H1 (cell line): ENCODE measurements around the gene CACNA1B. TPM values are rescaled to one million over a fixed set of nuclear protein-coding genes. Genes with fewer than 3 reads are reported as not detected.

ENCODE experiments used
- CTCF ChIA-PET: fragments of 300-600 bp; sonication (Branson Sonifier 250); formaldehyde crosslinking; loops from one replicate; lab custom pipeline; 2021; ENCODE audit not compliant: partially characterized antibody; lab: Charles Lee
- POLR2A ChIA-PET: fragments of 300-600 bp; sonication (Branson Sonifier 250); formaldehyde crosslinking; loops from one replicate; lab custom pipeline; 2021; ENCODE audit warnings: inconsistent platforms; ENCODE audit not compliant: partially characterized antibody; lab: Charles Lee
- DNase-seq, 2 experiments: peaks; one replicate each; pipeline versions ENCODE4 v3.0.0 to v3.0.0-alpha.2; 2010 to 2022; ENCODE audit warnings: low spot score in 2 of 2, low read depth in 1 of 2, mixed read lengths in 1 of 2
- FAIRE-seq: peaks from 2 replicates; lab custom pipeline; 2011; peaks lifted over from hg19 to GRCh38; lab: Jason Lieb, UNC
- H2AFZ ChIP-seq: 2 replicates; pipeline ENCODE4 v1.8.1; 2012; ENCODE audit warnings: low read length, inconsistent platforms
- H2AK5ac ChIP-seq: 2 replicates; pipeline ENCODE4 v1.6.1; 2013; ENCODE audit warnings: low read depth, low read length
- H2BK120ac ChIP-seq: replicated peaks from 2 replicates; pipeline ENCODE3; 2013; ENCODE audit warnings: low read depth, low read length, inconsistent platforms
- H2BK12ac ChIP-seq: 2 replicates; pipeline ENCODE4 v1.6.1; 2013; ENCODE audit warnings: low read depth, low read length
- H2BK15ac ChIP-seq: 2 replicates; pipeline ENCODE4 v1.6.1; 2013; ENCODE audit warnings: low read length
- H2BK20ac ChIP-seq: 2 replicates; pipeline ENCODE4 v1.6.1; 2013; ENCODE audit warnings: low read length
- H2BK5ac ChIP-seq: 2 replicates; pipeline ENCODE4 v1.6.1; 2013; ENCODE audit warnings: low read depth, low read length
- H3K14ac ChIP-seq: 2 replicates; pipeline ENCODE4 v1.6.1; 2013; ENCODE audit warnings: inconsistent platforms; ENCODE audit not compliant: insufficient read length
- H3K18ac ChIP-seq: 2 replicates; pipeline ENCODE4 v1.6.1; 2013; ENCODE audit warnings: low read length; ENCODE audit errors: extremely low read depth
- H3K23ac ChIP-seq: 2 replicates; pipeline ENCODE4 v1.6.1; 2013; ENCODE audit warnings: inconsistent platforms; ENCODE audit not compliant: insufficient read length
- H3K23me2 ChIP-seq: 2 replicates; pipeline ENCODE4 v1.6.1; 2013; ENCODE audit warnings: low read depth, low read length
- H3K27ac ChIP-seq: 2 replicates; pipeline ENCODE4 v1.6.1; 2011; ENCODE audit warnings: low read depth, low read length, inconsistent platforms
- H3K27me3 ChIP-seq, 4 experiments: replicated peaks in 1 of 4; 1 replicate in 1 of 4; 2 replicates in 3 of 4; pipeline versions ENCODE4 v1.6.1 to v1.8.1; 2011 to 2013; ENCODE audit warnings: low read length in 3 of 4, mild to moderate bottlenecking in 3 of 4, inconsistent platforms in 2 of 4, mixed read lengths in 2 of 4, moderate library complexity in 1 of 4; ENCODE audit not compliant: control insufficient read depth in 3 of 4, insufficient read depth in 3 of 4; ENCODE audit errors: extremely low read depth in 1 of 4
- H3K36me3 ChIP-seq, 4 experiments: 2 replicates each; pipeline versions ENCODE4 v1.6.1 to v1.8.1; 2011 to 2013; ENCODE audit warnings: mild to moderate bottlenecking in 4 of 4, low read length in 3 of 4, moderate library complexity in 2 of 4, control low read depth in 1 of 4, inconsistent platforms in 1 of 4; ENCODE audit not compliant: insufficient read depth in 4 of 4, control insufficient read depth in 2 of 4
- H3K4ac ChIP-seq: replicated peaks from 2 replicates; pipeline ENCODE3; 2013; ENCODE audit warnings: low read length, low read depth, mixed read lengths, inconsistent platforms; ENCODE audit not compliant: insufficient read length
- H3K4me1 ChIP-seq, 4 experiments: replicated peaks in 1 of 4; 1 replicate in 1 of 4; 2 replicates in 3 of 4; pipeline versions ENCODE4 v1.6.1 to v1.8.1; 2011 to 2013; ENCODE audit warnings: low read length in 3 of 4, inconsistent platforms in 2 of 4, mixed read lengths in 1 of 4; ENCODE audit not compliant: insufficient read depth in 4 of 4, control insufficient read depth in 3 of 4
- H3K4me2 ChIP-seq, 2 experiments: 2 replicates each; pipeline versions ENCODE4 v1.6.1 to v1.8.1; 2011 to 2013; ENCODE audit warnings: low read depth in 2 of 2, low read length in 2 of 2, control low read depth in 1 of 2, inconsistent platforms in 1 of 2, mild to moderate bottlenecking in 1 of 2; ENCODE audit not compliant: insufficient read depth in 1 of 2
- H3K4me3 ChIP-seq, 4 experiments: fragments of 200-600, 300-600 bp in 1 of 4; sonication (generic), shearing (Covaris generic), sonication (Bioruptor Twin) in 1 of 4; 2 replicates each; pipeline versions ENCODE4 v1.5.1 to v1.8.1; 2011 to 2016; ENCODE audit warnings: low read length in 4 of 4, low read depth in 3 of 4, control low read depth in 2 of 4, inconsistent platforms in 2 of 4, mild to moderate bottlenecking in 2 of 4, mixed read lengths in 1 of 4, moderate library complexity in 1 of 4; ENCODE audit not compliant: insufficient read depth in 2 of 4; ENCODE audit errors: extremely low read depth in 1 of 4
- H3K56ac ChIP-seq: replicated peaks from 2 replicates; pipeline ENCODE3; 2013; ENCODE audit warnings: low read depth, mild to moderate bottlenecking, mixed read lengths, low read length, inconsistent platforms; ENCODE audit not compliant: insufficient read length
- H3K79me1 ChIP-seq: 2 replicates; pipeline ENCODE4 v1.6.1; 2013; ENCODE audit warnings: low read depth, low read length, control low read depth
- H3K79me2 ChIP-seq, 2 experiments: 2 replicates each; pipeline versions ENCODE4 v1.6.1 to v1.8.1; 2012 to 2013; ENCODE audit warnings: low read length in 2 of 2, mild to moderate bottlenecking in 2 of 2, inconsistent platforms in 1 of 2; ENCODE audit not compliant: insufficient read depth in 2 of 2, control insufficient read depth in 1 of 2
- H3K9ac ChIP-seq, 4 experiments: replicated peaks in 1 of 4; 1 replicate in 1 of 4; 2 replicates in 3 of 4; pipeline versions ENCODE4 v1.6.1 to v1.8.1; 2011 to 2013; ENCODE audit warnings: low read depth in 3 of 4, low read length in 3 of 4, control low read depth in 2 of 4, mild to moderate bottlenecking in 2 of 4, moderate library complexity in 2 of 4, inconsistent platforms in 1 of 4; ENCODE audit errors: extremely low read depth in 1 of 4
- H3K9me3 ChIP-seq, 2 experiments: 2 replicates each; pipeline versions ENCODE4 v1.6.1 to v1.8.1; 2012 to 2013; ENCODE audit warnings: mild to moderate bottlenecking in 2 of 2, moderate library complexity in 2 of 2, control low read depth in 1 of 2, inconsistent platforms in 1 of 2, low read depth in 1 of 2, low read length in 1 of 2, mixed read lengths in 1 of 2; ENCODE audit not compliant: insufficient read depth in 2 of 2
- H4K20me1 ChIP-seq, 2 experiments: replicated peaks in 1 of 2; 2 replicates each; pipeline versions ENCODE3 to v1.8.1; 2011 to 2013; ENCODE audit warnings: inconsistent platforms in 2 of 2, low read length in 2 of 2, mild to moderate bottlenecking in 1 of 2; ENCODE audit not compliant: insufficient read depth in 2 of 2, control insufficient read depth in 1 of 2
- H4K5ac ChIP-seq: 2 replicates; pipeline ENCODE4 v1.6.1; 2013; ENCODE audit warnings: low read length, low read depth, mixed read lengths, inconsistent platforms; ENCODE audit not compliant: insufficient read length
- H4K8ac ChIP-seq: 2 replicates; pipeline ENCODE4 v1.8.0; 2013; ENCODE audit warnings: mild to moderate bottlenecking, moderate library complexity, low read length, inconsistent platforms; ENCODE audit not compliant: insufficient read depth; ENCODE audit errors: extremely low read depth
- H4K91ac ChIP-seq: replicated peaks from 2 replicates; pipeline ENCODE3; 2013; ENCODE audit warnings: low read length, mixed read lengths, inconsistent platforms; ENCODE audit not compliant: insufficient read length
- ATF3 ChIP-seq: IDR thresholded peaks from 2 replicates; pipeline ENCODE4 v1.6.1; 2011; ENCODE audit warnings: low read depth, mild to moderate bottlenecking, low read length; ENCODE audit not compliant: insufficient read depth
- CTBP2 ChIP-seq: IDR thresholded peaks from 2 replicates; pipeline ENCODE4 v1.7.0; 2011; ENCODE audit warnings: borderline replicate concordance, mild to moderate bottlenecking, moderate library complexity, mixed read lengths, low read length; ENCODE audit not compliant: insufficient read depth, insufficient read length
- EP300 ChIP-seq, 2 experiments: IDR thresholded peaks; 1 replicate in 1 of 2; 2 replicates in 1 of 2; pipeline ENCODE4 v1.6.1; 2011 to 2012; ENCODE audit warnings: low read depth in 2 of 2, low read length in 2 of 2, mild to moderate bottlenecking in 2 of 2, borderline replicate concordance in 1 of 2, inconsistent platforms in 1 of 2, moderate library complexity in 1 of 2
- FOSL1 ChIP-seq: IDR thresholded peaks from 2 replicates; pipeline ENCODE4 v1.6.1; 2011; ENCODE audit warnings: mild to moderate bottlenecking, low read depth, low read length, moderate library complexity; ENCODE audit not compliant: insufficient read depth
- JUND ChIP-seq: IDR thresholded peaks from 2 replicates; pipeline ENCODE4 v1.6.1; 2011; ENCODE audit warnings: mild to moderate bottlenecking, improper control_type of control experiment, low read length
- PHF8 ChIP-seq: fragments of 200-600 bp; sonication (generic); conservative IDR thresholded peaks from 2 replicates; pipeline ENCODE4 v1.7.1; 2012; ENCODE audit warnings: low read depth, mild to moderate bottlenecking, inconsistent platforms, low read length, moderate library complexity
- POLR2A ChIP-seq, 2 experiments: IDR thresholded peaks; 1 replicate in 1 of 2; 2 replicates in 1 of 2; pipeline ENCODE4 v1.6.1; 2011; ENCODE audit warnings: low read depth in 2 of 2, low read length in 2 of 2, mild to moderate bottlenecking in 2 of 2; ENCODE audit errors: control extremely low read depth in 1 of 2
- POLR2AphosphoS5 ChIP-seq: IDR thresholded peaks from 2 replicates; pipeline ENCODE4 v1.6.1; 2011; ENCODE audit warnings: low read depth, low read length
- RXRA ChIP-seq: IDR thresholded peaks from 2 replicates; pipeline ENCODE4 v1.6.1; 2011; ENCODE audit warnings: low read depth, mild to moderate bottlenecking, low read length, moderate library complexity; ENCODE audit not compliant: insufficient read depth
- WGBS, 2 experiments: shearing (Covaris generic) in 1 of 2; methylation state at CpG; one replicate each; pipeline versions ENCODE4 v1.1.6 to v1.1.7; 2013 to 2015; ENCODE audit warnings: low lambda C conversion rate in 2 of 2, mixed read lengths in 2 of 2, inconsistent platforms in 1 of 2, low coverage in 1 of 2, missing lambda C conversion rate in 1 of 2; ENCODE audit not compliant: insufficient replicate concordance in 2 of 2, insufficient coverage in 1 of 2, insufficient read length in 1 of 2; ENCODE audit errors: extremely low coverage in 1 of 2, missing lambda C conversion rate in 1 of 2; 5-methylcytosine and 5-hydroxymethylcytosine counted together
- polyA plus RNA-seq, 7 experiments: library from polyadenylated mRNA; depleted of rRNA in 3 of 7; stranded (reverse) in 5 of 7; unstranded in 2 of 7; fragments of >200 nt in 5 of 7; fragments of 200-250 nt in 2 of 7; gene quantifications; 1 replicate in 5 of 7; 2 replicates in 1 of 7; 4 replicates in 1 of 7; pipeline versions ENCODE4 v1.2.1 to v1.2.3, GENCODE V29; 2011 to 2013; ENCODE audit warnings: missing spikeins in 2 of 7, mixed read lengths in 2 of 7
- total RNA-seq: library from RNA; stranded (reverse); fragmentation: NEBNext Ultra II Directional; extraction: Animal tissue kit (Norgen Biotek cat#: 25700); gene quantifications from 2 replicates; pipeline ENCODE4 v1.2.1, GENCODE V29; 2021
- TF ChIP-seq, protein P1 (sequence below): IDR thresholded peaks from 2 replicates; pipeline ENCODE4 v1.6.1; 2011; ENCODE audit warnings: low read length, improper control_type of control experiment

CACNA1B gene
- total and polyA plus RNA-seq, 2 of the 8 experiments (the other 6 are each of a cell fraction or from before 2014, with no cell fraction given), result 1.5 to 5.7 TPM

- H2AK5ac ChIP-seq, result no peak overlapping the region
- no peak overlapping the region for H2AFZ ChIP-seq
- ChIA-PET CTCF (interaction anchor here (1.1 to 1.6 kb wide), 6 partner anchors 18 to 221 kb away, joined by 3 to 6 read pairs (median 3); no protein-coding TSS in a partner anchor), POLR2A (interaction anchor here (1.6 kb wide), 1 partner anchor 14 kb away, joined by 3 read pairs; no protein-coding TSS in a partner anchor)
- no peaks in the 10 kb centered on the region; a peak in 1 of 7 replicates for H3K4me1 ChIP-seq
- H2BK120ac ChIP-seq, result no peak overlapping the region
- H3K27ac ChIP-seq, result no peak overlapping the region
- H3K9me3 ChIP-seq, result peaks cover 28 to 92% of the 10 kb centered on the region in 2 experiments; a peak in 3 of 4 replicates
- H3K4me3 ChIP-seq, result no peak overlapping the region
- no peaks in the 10 kb centered on the region for H3K79me1 ChIP-seq
- no peak overlapping the region for H3K14ac ChIP-seq
- H2BK20ac ChIP-seq, result no peak overlapping the region
- no peaks in the 10 kb centered on the region for H3K27me3 ChIP-seq
- H4K5ac ChIP-seq, result no peak overlapping the region
- no peak overlapping the region for H4K8ac ChIP-seq
- no peak overlapping the region for H4K91ac ChIP-seq
- H3K23ac ChIP-seq, result no peak overlapping the region
- H3K4me2 ChIP-seq, result no peak overlapping the region
- 75% methylated on average over 14 of the region's 23 CpGs; no CpG with 5 or more reads in 1 of the 2 experiments for WGBS, 2 experiments
- FAIRE-seq (no peak), DNase-seq (peak in 1 of 2 experiments; percentile 23)
- H3K4ac ChIP-seq, result no peak overlapping the region
- no peaks in the 10 kb centered on the region for H3K79me2 ChIP-seq
- no peak overlapping the region for H3K9ac ChIP-seq
- H3K23me2 ChIP-seq, result no peaks in the 10 kb centered on the region
- no peak overlapping the region for H3K18ac ChIP-seq
- no peak overlapping the region for H2BK5ac ChIP-seq
- peaks cover 0 to 4% of the 10 kb centered on the region in 2 experiments for H4K20me1 ChIP-seq
- no peak overlapping the region for H2BK15ac ChIP-seq
- H3K36me3 ChIP-seq, result no peaks in the 10 kb centered on the region
- H3K56ac ChIP-seq, result no peak overlapping the region
- no peak overlapping the region for H2BK12ac ChIP-seq
- TF ChIP-seq EP300 (IDR thresholded peaks at IDR 0.05; ENCODE audit: borderline replicate concordance in 1 of 2, low read depth in 2 of 2, low read length in 2 of 2), result no peak
- no peak for TF ChIP-seq POLR2AphosphoS5
- no peak for TF ChIP-seq POLR2A (IDR thresholded peaks at IDR 0.05; ENCODE audit: control extremely low read depth in 1 of 2, low read depth in 2 of 2, low read length in 2 of 2)
- TF ChIP-seq ATF3, result no peak
- TF ChIP-seq JUND, result no peak
- no peak for TF ChIP-seq PHF8
- TF ChIP-seq, protein P1, sequence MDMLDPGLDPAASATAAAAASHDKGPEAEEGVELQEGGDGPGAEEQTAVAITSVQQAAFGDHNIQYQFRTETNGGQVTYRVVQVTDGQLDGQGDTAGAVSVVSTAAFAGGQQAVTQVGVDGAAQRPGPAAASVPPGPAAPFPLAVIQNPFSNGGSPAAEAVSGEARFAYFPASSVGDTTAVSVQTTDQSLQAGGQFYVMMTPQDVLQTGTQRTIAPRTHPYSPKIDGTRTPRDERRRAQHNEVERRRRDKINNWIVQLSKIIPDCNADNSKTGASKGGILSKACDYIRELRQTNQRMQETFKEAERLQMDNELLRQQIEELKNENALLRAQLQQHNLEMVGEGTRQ, result no peak
- no peak for TF ChIP-seq FOSL1
- TF ChIP-seq CTBP2, result no peak
- TF ChIP-seq RXRA, result no peak
Measured at GRCh38 chr9:138102246-138103051, 224.9 kb downstream of the CACNA1B start.
